ENCODE results near the gene ZFYVE28.

Gene ZFYVE28

GRCh38 chr4:2281575-2282343 lies 136.7 kb downstream of the ZFYVE28 start:
- no peak overlapping the region for H3K27ac ChIP-seq
- H3K27me3 ChIP-seq (ENCODE audit: control insufficient read depth, insufficient read depth, low read length) = no peaks in the 10 kb centered on the region
- H3K4me1 ChIP-seq = no peaks in the 10 kb centered on the region
- H3K9ac ChIP-seq = no peak overlapping the region
- no peak overlapping the region for H3K4me3 ChIP-seq (ENCODE audit: low read depth, low read length)
- TF ChIP-seq CTCF (IDR thresholded peaks at IDR 0.05) = no peak
- no peak overlapping the region for H3K4me2 ChIP-seq (ENCODE audit: low read length)
- H3K79me2 ChIP-seq = no peaks in the 10 kb centered on the region
- H3K9me3 ChIP-seq (ENCODE audit: control insufficient read depth, low read length) = no peaks in the 10 kb centered on the region
- no peak overlapping the region for H2AFZ ChIP-seq
- no peaks in the 10 kb centered on the region for H3K36me3 ChIP-seq (ENCODE audit: control insufficient read depth, insufficient read depth, low read length)

- Histone ChIP-seq H3K27me3 (ENCODE audit: control insufficient read depth, insufficient read depth, low read length) (no peaks in the 10 kb centered on the region), H3K9me3 (ENCODE audit: control insufficient read depth, low read length) (no peaks in the 10 kb centered on the region), H3K79me2 (no peaks in the 10 kb centered on the region), H3K36me3 (ENCODE audit: control insufficient read depth, insufficient read depth, low read length) (no peaks in the 10 kb centered on the region), H3K9ac (no peak overlapping the region), H2AFZ (peak overlapping the region; percentile 31), H3K4me3 (ENCODE audit: low read depth, low read length) (no peak overlapping the region), H3K4me2 (ENCODE audit: low read length) (peak overlapping the region; percentile 9), H3K4me1 (no peaks in the 10 kb centered on the region), H3K27ac (no peak overlapping the region)
- TF ChIP-seq CTCF (IDR thresholded peaks at IDR 0.05) = no peak
These were observed 137.7 kb downstream of the ZFYVE28 start for GRCh38 chr4:2280531-2281300.

- TF ChIP-seq CTCF (IDR thresholded peaks at IDR 0.05) = no peak
- Histone ChIP-seq H3K27ac (no peak overlapping the region), H3K4me3 (ENCODE audit: low read depth, low read length) (no peak overlapping the region), H3K36me3 (ENCODE audit: control insufficient read depth, insufficient read depth, low read length) (no peaks in the 10 kb centered on the region), H3K9ac (no peak overlapping the region), H3K79me2 (no peaks in the 10 kb centered on the region), H3K4me1 (no peaks in the 10 kb centered on the region), H2AFZ (no peak overlapping the region), H3K9me3 (ENCODE audit: control insufficient read depth, low read length) (no peaks in the 10 kb centered on the region), H3K27me3 (ENCODE audit: control insufficient read depth, insufficient read depth, low read length) (no peaks in the 10 kb centered on the region), H3K4me2 (ENCODE audit: low read length) (no peak overlapping the region)
These were observed 140.5 kb downstream of the ZFYVE28 start for GRCh38 chr4:2277956-2278355.

- Histone ChIP-seq H3K4me1 (no peaks in the 10 kb centered on the region), H3K9ac (no peak overlapping the region), H3K79me2 (no peaks in the 10 kb centered on the region), H3K4me2 (ENCODE audit: low read length) (no peak overlapping the region), H2AFZ (no peak overlapping the region), H3K4me3 (ENCODE audit: low read depth, low read length) (no peak overlapping the region), H3K9me3 (ENCODE audit: control insufficient read depth, low read length) (no peaks in the 10 kb centered on the region), H3K27me3 (ENCODE audit: control insufficient read depth, insufficient read depth, low read length) (no peaks in the 10 kb centered on the region), H3K36me3 (ENCODE audit: control insufficient read depth, insufficient read depth, low read length) (no peaks in the 10 kb centered on the region), H3K27ac (no peak overlapping the region)
- no peak for TF ChIP-seq CTCF (IDR thresholded peaks at IDR 0.05)
These were observed 141.7 kb downstream of the ZFYVE28 start for GRCh38 chr4:2276581-2277325.
